AG10803 (cell line): ENCODE data around the gene CDC14B.
"Not testable (repeated sequence)": the region's sequence is repeated elsewhere in the genome, so short reads cannot be mapped to it uniquely, and the experiment has no call there.

ENCODE experiments used
- DNase-seq: peaks from one replicate; pipeline ENCODE4 v3.0.0; 2010; ENCODE audit warnings: low read depth
- H3K4me3 ChIP-seq: 2 replicates; pipeline ENCODE4 v1.5.1; 2011; ENCODE audit warnings: mild to moderate bottlenecking, low read length, control low read depth
- TF ChIP-seq, protein P1 (sequence below): conservative IDR thresholded peaks from 2 replicates; pipeline ENCODE4 v1.5.1; 2011; ENCODE audit warnings: mild to moderate bottlenecking, low read length, control low read depth, inconsistent platforms

CDC14B gene

DNA sequence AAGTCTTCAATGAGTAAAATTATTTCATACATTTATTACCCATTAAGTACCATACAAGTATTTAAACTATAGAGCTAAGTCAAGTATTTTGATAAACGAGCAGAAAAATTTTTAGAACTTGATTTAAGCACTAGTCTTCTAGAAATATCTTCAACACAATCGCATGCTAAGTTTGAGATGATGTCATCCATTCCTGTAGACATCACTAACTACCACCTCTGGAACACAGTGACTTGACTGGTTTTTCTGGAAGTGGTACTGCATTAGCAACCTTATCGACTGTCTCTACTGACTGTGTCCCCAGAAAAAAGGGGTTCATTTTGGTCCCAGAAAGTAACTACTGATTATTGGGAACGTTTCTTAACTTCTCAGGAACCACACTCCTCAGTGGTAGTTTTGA is 69.0 kb downstream of the CDC14B start:
- DNase-seq: no peak
- H3K4me3 ChIP-seq: no peak overlapping the region
- TF ChIP-seq, protein P1, sequence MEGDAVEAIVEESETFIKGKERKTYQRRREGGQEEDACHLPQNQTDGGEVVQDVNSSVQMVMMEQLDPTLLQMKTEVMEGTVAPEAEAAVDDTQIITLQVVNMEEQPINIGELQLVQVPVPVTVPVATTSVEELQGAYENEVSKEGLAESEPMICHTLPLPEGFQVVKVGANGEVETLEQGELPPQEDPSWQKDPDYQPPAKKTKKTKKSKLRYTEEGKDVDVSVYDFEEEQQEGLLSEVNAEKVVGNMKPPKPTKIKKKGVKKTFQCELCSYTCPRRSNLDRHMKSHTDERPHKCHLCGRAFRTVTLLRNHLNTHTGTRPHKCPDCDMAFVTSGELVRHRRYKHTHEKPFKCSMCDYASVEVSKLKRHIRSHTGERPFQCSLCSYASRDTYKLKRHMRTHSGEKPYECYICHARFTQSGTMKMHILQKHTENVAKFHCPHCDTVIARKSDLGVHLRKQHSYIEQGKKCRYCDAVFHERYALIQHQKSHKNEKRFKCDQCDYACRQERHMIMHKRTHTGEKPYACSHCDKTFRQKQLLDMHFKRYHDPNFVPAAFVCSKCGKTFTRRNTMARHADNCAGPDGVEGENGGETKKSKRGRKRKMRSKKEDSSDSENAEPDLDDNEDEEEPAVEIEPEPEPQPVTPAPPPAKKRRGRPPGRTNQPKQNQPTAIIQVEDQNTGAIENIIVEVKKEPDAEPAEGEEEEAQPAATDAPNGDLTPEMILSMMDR: no peak

DNA sequence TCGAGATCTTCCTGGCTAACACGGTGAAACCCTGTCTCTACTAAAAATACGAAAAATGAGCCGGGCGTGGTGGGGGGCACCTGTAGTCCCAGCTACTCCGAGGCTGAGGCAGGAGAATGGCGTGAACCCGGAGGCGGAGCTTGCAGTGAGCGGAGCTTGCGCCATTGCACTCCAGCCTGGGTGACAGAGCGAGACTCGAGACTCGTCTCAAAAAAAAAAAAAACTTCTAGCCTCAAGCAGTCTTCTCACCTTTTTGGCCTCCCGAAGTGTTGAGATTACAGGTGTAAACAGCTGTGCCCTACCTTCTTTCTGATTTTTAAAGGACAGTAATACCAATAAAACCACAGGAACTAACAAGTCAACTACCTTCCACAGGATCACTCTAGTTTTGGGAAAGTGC is 76.5 kb downstream of the CDC14B start:
- H3K4me3 ChIP-seq, DNase-seq: not testable (repeated sequence)

DNA sequence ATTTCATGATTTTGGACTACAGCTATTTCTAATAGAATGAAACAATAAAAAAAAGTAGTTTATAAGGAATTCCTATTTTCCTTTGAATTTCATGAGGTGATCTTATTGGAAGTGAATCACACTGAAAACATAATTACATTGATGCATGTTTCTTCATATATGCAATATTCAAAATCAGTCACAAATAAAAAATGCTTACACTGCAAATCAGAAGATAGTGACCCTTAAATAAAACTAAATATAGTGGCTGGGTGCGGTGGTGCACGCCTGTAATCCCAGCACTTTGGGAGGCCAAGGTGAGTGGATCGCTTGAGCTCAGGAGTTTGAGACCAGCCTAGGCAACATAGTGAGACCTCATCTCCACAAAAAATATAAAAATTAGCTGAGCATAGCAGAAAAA is 79.5 kb downstream of the CDC14B start:
- no peak for DNase-seq
- TF ChIP-seq, protein P1: no peak
- no peak overlapping the region for H3K4me3 ChIP-seq

DNA sequence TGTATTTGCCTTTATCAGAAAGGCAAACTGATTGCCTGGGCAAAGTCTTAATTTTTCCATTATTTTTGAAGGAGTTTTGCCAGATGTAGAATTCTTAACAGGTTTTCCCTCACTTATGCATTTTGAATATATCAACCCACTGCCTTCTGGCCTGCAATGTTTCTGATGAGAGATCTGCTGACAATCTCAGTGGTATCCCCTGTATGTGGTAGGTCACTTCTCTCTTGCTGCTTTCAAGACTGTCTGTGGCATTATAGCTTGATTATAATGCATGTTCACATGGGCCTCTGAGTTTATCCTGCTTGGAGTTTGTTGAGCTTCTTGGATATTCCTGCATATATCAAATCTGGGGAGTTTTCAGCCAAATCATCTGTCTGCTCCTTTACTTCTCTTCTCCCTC is 87.5 kb downstream of the CDC14B start:
- TF ChIP-seq, protein P1: no peak
- no peak overlapping the region for H3K4me3 ChIP-seq
- no peak for DNase-seq

DNA sequence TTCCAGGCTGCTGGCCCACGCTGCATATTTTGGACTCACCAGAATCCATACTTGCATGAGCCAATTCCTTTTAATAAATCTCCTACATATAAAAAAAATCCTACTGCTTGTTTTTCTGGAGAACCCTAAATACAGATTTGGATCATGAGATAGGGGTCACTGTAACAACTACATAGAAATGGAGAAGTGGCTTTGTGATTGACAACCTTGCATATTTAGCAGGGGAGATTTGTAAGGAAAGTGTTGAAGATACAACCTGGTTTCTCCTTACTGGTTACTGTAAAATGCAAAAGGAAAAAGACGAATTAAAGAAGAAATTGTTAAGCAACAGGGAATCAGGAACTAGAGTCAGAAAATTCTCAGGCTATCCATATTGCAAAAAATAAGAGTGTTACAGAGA is 94.9 kb downstream of the CDC14B start:
- H3K4me3 ChIP-seq: no peak overlapping the region
- no peak for DNase-seq
- TF ChIP-seq, protein P1: no peak

DNA sequence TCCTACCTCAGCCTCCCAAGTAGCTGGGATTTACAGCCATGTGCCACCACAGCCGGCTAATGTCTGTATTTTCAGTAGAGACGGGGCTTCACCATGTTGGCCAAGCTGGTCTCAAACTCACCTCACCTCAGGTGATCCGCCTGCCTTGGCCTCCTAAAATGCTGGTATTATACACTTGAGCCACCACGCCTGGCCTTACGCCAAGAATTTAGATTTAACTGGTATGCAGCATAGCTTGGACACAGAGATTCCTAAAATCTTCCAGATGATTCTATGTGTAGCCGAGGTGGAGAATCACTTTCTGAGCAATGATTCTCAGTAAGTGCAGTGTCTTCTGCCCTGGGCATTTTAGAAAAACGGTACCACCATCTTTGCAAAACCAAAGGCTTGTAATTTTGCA is 95.6 kb downstream of the CDC14B start:
- no peak overlapping the region for H3K4me3 ChIP-seq
- TF ChIP-seq, protein P1: no peak
- DNase-seq: peak; percentile 20

DNA sequence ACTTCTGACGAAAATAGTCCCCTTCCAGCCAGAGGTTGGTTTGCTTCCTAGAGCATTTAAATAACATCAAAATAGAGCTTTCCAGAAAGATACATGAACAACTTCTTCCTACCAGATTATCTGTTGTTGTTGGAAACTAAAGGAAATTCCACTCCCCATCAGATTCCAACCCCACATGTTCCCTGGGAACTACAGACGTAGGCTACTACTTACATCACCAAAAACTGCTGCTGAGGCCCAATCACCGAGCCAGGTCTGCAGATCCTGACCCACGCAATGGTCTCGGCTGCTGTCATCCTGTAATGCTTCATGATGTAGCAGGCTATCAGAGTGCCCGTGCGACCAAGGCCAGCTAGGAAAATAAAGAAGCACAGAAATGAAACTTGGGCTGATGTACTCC is 96.3 kb downstream of the CDC14B start:
- TF ChIP-seq, protein P1: no peak

DNA sequence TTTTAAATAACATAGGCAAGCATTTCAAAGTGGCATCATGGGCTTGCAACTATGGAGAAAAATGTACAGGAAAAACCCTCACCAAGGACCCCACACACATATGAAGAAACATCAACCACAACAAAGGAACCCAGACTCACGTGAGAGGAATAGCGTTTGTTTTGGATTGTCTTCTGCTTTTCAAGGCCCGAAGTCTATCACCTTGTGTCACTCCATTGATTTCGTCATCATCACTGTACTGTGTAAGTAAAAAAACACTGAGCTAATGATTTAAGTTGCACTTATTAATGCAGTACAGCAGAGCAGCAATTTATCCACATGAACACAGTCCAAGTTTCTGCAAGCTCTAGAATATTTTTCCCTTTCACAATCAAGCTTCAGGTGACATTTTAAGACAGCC is 97.3 kb downstream of the CDC14B start:
- TF ChIP-seq, protein P1: no peak
- DNase-seq: no peak
- H3K4me3 ChIP-seq: no peak overlapping the region

More for the DNA sequence above, 96.3 kb downstream of the CDC14B start:
- H3K4me3 ChIP-seq: no peak overlapping the region
- DNase-seq: peak; percentile 23
